PC-3 (cell line): ENCODE data around the gene MACROH2A1. TPM values are rescaled to one million over a fixed set of nuclear protein-coding genes. Genes with fewer than 3 reads are reported as not detected.

Experiments
- ATAC-seq: fragments of 200-7000 bp; cut with Tn5 transposase; 2 replicates; pipeline ENCODE4 v1.9.1; 2020; ENCODE audit warnings: mild to moderate bottlenecking, moderate library complexity
- BruUV-seq: library from RNA; stranded (reverse); fragments of 400-500 nt; replicated peaks from 2 replicates; lab custom pipeline; 2021; lab: Mats Ljungman, UMichigan
- CTCF ChIA-PET: fragments of 300-600 bp; sonication (Branson Sonifier 250); formaldehyde crosslinking; loops from one replicate; lab custom pipeline; 2022; ENCODE audit warnings: antibody characterized with exemption; lab: Charles Lee
- POLR2A ChIA-PET: fragments of 300-600 bp; sonication (Branson Sonifier 250); formaldehyde crosslinking; loops from one replicate; lab custom pipeline; 2022; ENCODE audit warnings: antibody characterized with exemption; ENCODE audit not compliant: unreplicated experiment; lab: Charles Lee
- DNase-seq: peaks from one replicate; pipeline ENCODE4 v3.0.0-alpha.2; 2015
- H2AFZ ChIP-seq: fragments of 300-600 bp; sonication (generic); 2 replicates; pipeline ENCODE4 v1.6.0; 2016; ENCODE audit warnings: antibody characterized with exemption, low read length
- H3F3A ChIP-seq: fragments of 300-600 bp; sonication (generic); one replicate; pipeline ENCODE4 v1.6.0; 2017; ENCODE audit warnings: antibody characterized with exemption, low read length, control low read depth, mild to moderate bottlenecking; ENCODE audit not compliant: unreplicated experiment
- H3K27ac ChIP-seq: fragments of 300-600 bp; sonication (generic); 2 replicates; pipeline ENCODE4 v1.5.1; 2016; ENCODE audit warnings: mild to moderate bottlenecking, low read length
- H3K27me3 ChIP-seq: fragments of 300-600 bp; sonication (generic); 2 replicates; pipeline ENCODE4 v1.6.1; 2016; ENCODE audit warnings: low read length, mixed read lengths
- H3K36me3 ChIP-seq: fragments of 300-600 bp; sonication (generic); 2 replicates; pipeline ENCODE4 v1.6.1; 2016; ENCODE audit warnings: low read depth, mixed run types, low read length, mixed read lengths
- H3K4me1 ChIP-seq: fragments of 300-600 bp; sonication (generic); 2 replicates; pipeline ENCODE4 v1.5.1; 2016; ENCODE audit warnings: low read length; ENCODE audit not compliant: insufficient read depth
- H3K4me2 ChIP-seq: fragments of 300-600 bp; sonication (generic); 2 replicates; pipeline ENCODE4 v1.6.0; 2016; ENCODE audit warnings: low read length
- H3K4me3 ChIP-seq: fragments of 300-600 bp; sonication (generic); 2 replicates; pipeline ENCODE4 v1.5.1; 2016; ENCODE audit warnings: mild to moderate bottlenecking, low read length, mixed read lengths
- H3K79me2 ChIP-seq: fragments of 300-600 bp; sonication (generic); 2 replicates; pipeline ENCODE4 v1.6.1; 2017; ENCODE audit warnings: low read length, mixed read lengths
- H3K9ac ChIP-seq: fragments of 300-600 bp; sonication (generic); 2 replicates; pipeline ENCODE4 v1.6.0; 2016; ENCODE audit warnings: mild to moderate bottlenecking, low read length
- H3K9me2 ChIP-seq: fragments of 300-600 bp; sonication (generic); replicated peaks from 2 replicates; pipeline ENCODE4 v1.6.1; 2016; ENCODE audit warnings: mixed run types, low read length, mixed read lengths
- H3K9me3 ChIP-seq: fragments of 300-600 bp; sonication (generic); 2 replicates; pipeline ENCODE4 v1.6.1; 2016; ENCODE audit warnings: low read length, mixed read lengths
- H4K20me1 ChIP-seq: fragments of 300-600 bp; sonication (generic); 2 replicates; pipeline ENCODE4 v1.6.1; 2016; ENCODE audit warnings: low read length, mixed read lengths
- CTCF ChIP-seq: fragments of 300-600 bp; sonication (generic); conservative IDR thresholded peaks from 2 replicates; pipeline ENCODE4 v1.5.1; 2017; ENCODE audit warnings: antibody characterized with exemption, low read depth, mild to moderate bottlenecking, low read length
- EZH2 ChIP-seq: fragments of 300-600 bp; sonication (generic); IDR thresholded peaks from one replicate; pipeline ENCODE4 v1.6.1; 2017; ENCODE audit warnings: antibody characterized with exemption, mild to moderate bottlenecking, low read length; ENCODE audit not compliant: unreplicated experiment
- EZH2phosphoT487 ChIP-seq: fragments of 300-600 bp; sonication (generic); IDR thresholded peaks from 2 replicates; pipeline ENCODE4 v1.6.1; 2018; ENCODE audit warnings: mild to moderate bottlenecking, antibody characterized with exemption, low read length, borderline replicate concordance
- intact Hi-C: fragments of 100-400 bp; cut with micrococcal nuclease; formaldehyde crosslinking; loops from 2 replicates; pipeline ENCODE4 v1.9.0; 2023
- total RNA-seq: library from RNA; depleted of rRNA; stranded (reverse); fragments of >200 nt; gene quantifications from 2 replicates; pipeline ENCODE4 v1.2.3, GENCODE V29; 2014

MACROH2A1 gene
- total RNA-seq, 1 experiment from 2014 or later = 388 TPM

- intact Hi-C loops = no loop called here
- Histone ChIP-seq H3K4me2 (no peak overlapping the region), H3K36me3 (no peaks in the 10 kb centered on the region), H3K27me3 (no peaks in the 10 kb centered on the region), H2AFZ (no peak overlapping the region), H3K4me3 (no peak overlapping the region), H4K20me1 (no peaks in the 10 kb centered on the region), H3F3A (no peaks in the 10 kb centered on the region), H3K9me3 (no peaks in the 10 kb centered on the region), H3K9me2 (no peaks in the 10 kb centered on the region), H3K4me1 (peaks cover 12% of the 10 kb centered on the region), H3K9ac (no peak overlapping the region), H3K27ac (no peak overlapping the region), H3K79me2 (no peaks in the 10 kb centered on the region)
- ChIA-PET CTCF (no interaction called here), POLR2A (no interaction called here)
- TF ChIP-seq EZH2phosphoT487 (no peak), EZH2 (no peak), CTCF (no peak)
- DNase-seq = no peak
- no peak for ATAC-seq
- no TSS peak for BruUV-seq
These were observed 36.7 kb upstream of the MACROH2A1 start for GRCh38 chr5:135435467-135436330.

- POLR2A ChIA-PET = no interaction called here
- H3K9ac ChIP-seq = no peak overlapping the region
These were observed 35.8 kb upstream of the MACROH2A1 start for GRCh38 chr5:135434591-135435466.

More at GRCh38 chr5:135434591-135435466, 35.8 kb upstream of the MACROH2A1 start:
- no peaks in the 10 kb centered on the region for H3F3A ChIP-seq
- H3K9me2 ChIP-seq = no peaks in the 10 kb centered on the region
- intact Hi-C loops = no loop called here
- H3K27me3 ChIP-seq = no peaks in the 10 kb centered on the region
- no TSS peak for BruUV-seq
- ATAC-seq = no peak
- H2AFZ ChIP-seq = no peak overlapping the region
- no peak for TF ChIP-seq EZH2
- no peak for TF ChIP-seq CTCF
- TF ChIP-seq EZH2phosphoT487 = no peak
- H3K79me2 ChIP-seq = no peaks in the 10 kb centered on the region
- H4K20me1 ChIP-seq = no peaks in the 10 kb centered on the region
- no peaks in the 10 kb centered on the region for H3K36me3 ChIP-seq
- H3K4me1 ChIP-seq = peaks cover 12% of the 10 kb centered on the region
- no peak for DNase-seq
- H3K4me3 ChIP-seq = no peak overlapping the region
- no peak overlapping the region for H3K4me2 ChIP-seq
- H3K27ac ChIP-seq = no peak overlapping the region
- H3K9me3 ChIP-seq = no peaks in the 10 kb centered on the region
- CTCF ChIA-PET = no interaction called here
